CD4-positive, alpha-beta T cell treated with Interleukin-12 subunit alpha and Interleukin-12 subunit beta, for 1 hour (primary cell): ENCODE measurements around the gene GPX5.
"Not testable (repeated sequence)": the region's sequence is repeated elsewhere in the genome, so short reads cannot be mapped to it uniquely, and the experiment has no call there.

Experiments
- DNase-seq: peaks from one replicate; pipeline ENCODE4 v3.0.0-alpha.2; 2020

GPX5 gene

GRCh38 chr6:28515676-28516075 lies 10.0 kb upstream of the GPX5 start, which contains the start of gene GPX6:
TSS of gene GPX6 (minus strand) at chr6:28515793. CDS start at chr6:28515743, 50 bp downstream.
- DNase-seq, result no peak

DNA sequence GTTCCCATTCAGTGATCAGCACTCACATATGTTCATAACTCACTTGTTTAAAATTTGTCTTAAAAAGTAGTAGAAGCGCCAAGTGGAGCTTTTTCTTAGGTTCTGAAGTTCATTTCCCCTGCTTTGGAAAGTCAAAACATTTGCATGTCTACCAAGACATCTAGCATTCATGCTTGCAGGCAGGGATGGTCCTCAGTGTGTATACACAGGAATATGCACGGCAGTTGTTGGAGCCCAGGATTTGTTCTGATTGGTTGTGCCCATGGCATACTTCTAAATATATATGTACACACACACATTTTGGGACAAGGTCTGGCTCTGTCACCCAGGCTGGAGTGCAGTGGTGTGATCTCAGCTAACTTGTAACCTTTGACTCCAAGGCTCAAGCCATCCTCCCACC lies 7.7 kb upstream of the GPX5 start:
- DNase-seq, result no peak

- DNase-seq, result no peak
Observed at GRCh38 chr6:28522594-28523240, 3.0 kb upstream of the GPX5 start.

DNA sequence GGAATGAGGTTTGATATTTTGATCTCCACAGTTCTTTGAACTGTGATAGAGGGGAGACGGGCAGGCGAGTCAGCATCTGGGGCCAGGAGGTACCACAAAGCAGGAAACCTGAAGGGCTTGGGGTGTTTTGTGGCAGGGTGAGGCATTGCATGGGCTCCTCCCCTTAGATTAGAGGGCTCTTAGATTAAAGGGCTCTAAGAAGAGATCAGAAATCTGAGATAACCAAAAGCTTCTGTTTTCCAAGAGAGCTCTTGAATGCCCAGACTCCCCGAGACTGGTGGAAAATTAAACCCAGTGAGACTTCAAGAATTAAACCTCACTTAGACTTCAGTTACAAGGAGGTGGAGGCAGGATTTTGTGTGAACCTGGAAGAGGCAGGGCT lies 2.4 kb upstream of the GPX5 start:
- DNase-seq, result peak; percentile 47

DNA sequence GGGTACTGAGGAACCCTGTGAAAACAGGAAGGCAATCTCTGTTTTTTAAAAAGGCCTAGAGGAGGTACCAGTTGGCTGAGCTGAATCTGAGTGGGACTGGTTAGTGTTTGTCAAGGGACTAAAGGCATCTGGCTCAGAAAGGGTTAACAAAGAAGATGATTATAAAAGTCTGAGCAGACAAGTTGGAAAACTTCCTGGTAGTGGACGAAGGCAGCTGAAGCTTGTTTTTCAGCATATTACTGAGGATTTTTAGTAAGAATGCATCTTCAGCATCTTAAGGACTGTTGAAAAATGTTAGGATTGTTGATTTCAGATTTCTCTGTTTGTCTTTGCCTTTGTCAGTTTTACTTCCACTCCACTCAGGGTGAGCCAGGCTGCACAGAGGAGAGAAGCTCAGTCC lies 5.1 kb downstream of the GPX5 start:
- DNase-seq, result no peak

DNA sequence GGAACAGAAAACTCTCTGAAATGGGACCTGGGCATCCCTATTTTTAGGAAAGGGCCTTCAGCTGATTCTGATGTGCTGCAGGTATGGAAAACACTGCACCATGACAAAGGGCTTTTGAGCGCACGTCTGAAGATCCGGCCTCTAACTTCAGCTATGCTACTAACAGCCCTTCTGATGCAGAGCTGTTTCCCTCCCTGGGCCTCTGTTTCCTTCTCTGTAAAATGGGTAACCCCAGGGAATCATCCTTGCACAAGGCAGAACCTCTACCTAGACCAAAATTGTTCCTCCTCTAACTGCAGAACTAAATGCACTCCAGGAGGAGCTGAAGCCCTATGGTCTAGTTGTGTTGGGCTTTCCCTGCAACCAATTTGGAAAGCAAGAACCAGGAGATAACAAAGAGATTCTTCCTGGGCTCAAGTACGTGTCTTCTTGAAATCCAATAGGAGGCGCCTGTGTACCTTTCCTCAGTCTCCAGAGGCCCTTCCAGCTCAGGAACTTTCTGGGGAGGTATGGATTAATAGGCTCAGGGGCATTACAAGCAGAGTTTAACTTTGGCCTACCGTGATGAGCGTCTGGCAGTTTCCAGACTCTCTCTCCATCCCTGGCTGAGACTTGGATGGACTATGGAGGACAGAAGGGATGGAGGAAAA lies 5.9 kb downstream of the GPX5 start:
- DNase-seq, result no peak

GRCh38 chr6:28534306-28534705 lies 8.6 kb downstream of the GPX5 start:
- no peak for DNase-seq

DNA sequence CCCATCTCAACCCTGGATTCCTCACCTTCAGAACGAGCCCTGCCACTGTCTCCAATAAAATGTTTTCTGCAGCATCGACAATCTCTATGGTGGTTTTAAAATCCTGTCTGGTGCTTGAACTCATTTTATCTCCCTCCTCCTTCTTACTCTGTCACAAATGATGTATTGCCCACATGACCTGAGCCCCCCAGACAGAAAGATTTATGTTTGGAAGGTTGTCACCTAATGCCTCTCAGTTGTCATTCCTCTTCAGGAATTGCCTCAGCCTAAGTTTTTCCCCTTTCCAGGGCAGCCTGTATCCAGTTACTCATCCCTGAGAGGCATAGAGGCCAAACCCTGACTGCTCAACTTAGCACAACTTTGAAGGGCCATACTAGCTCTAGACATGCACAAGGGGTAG lies 9.2 kb downstream of the GPX5 start:
- no peak for DNase-seq

GRCh38 chr6:28537065-28537464 lies 11.4 kb downstream of the GPX5 start:
- peak; percentile 10 for DNase-seq

GRCh38 chr6:28537509-28538140 lies 11.9 kb downstream of the GPX5 start:
- DNase-seq, result peak; percentile 45

DNA sequence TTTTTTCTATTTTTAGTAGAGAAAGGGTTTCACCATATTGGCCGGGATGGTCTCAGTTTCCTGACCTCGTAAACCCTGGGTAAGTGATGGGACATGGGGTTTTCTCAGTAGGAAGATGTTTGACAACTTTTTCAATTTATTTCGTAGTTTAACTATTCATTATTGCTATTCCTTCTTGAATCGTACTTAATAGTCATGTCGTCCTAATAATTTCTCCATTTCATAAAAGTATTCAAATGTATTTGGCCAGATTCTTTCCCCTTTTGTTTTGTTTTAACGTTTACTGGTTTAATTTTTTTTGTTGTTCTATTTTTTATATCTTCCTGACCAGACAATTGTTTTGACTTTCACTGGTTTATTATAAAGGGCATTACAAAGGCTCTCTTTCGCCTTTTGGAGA lies 16.3 kb downstream of the GPX5 start:
- no peak for DNase-seq

GRCh38 chr6:28542440-28543296 lies 17.0 kb downstream of the GPX5 start:
- DNase-seq, result peak; percentile 66

GRCh38 chr6:28543651-28544610 lies 18.2 kb downstream of the GPX5 start:
- DNase-seq, result peak; percentile 13

GRCh38 chr6:28545955-28546354 lies 20.3 kb downstream of the GPX5 start:
- no peak for DNase-seq

- not testable (repeated sequence) for DNase-seq
Observed at GRCh38 chr6:28547003-28547402, 21.3 kb downstream of the GPX5 start.

DNA sequence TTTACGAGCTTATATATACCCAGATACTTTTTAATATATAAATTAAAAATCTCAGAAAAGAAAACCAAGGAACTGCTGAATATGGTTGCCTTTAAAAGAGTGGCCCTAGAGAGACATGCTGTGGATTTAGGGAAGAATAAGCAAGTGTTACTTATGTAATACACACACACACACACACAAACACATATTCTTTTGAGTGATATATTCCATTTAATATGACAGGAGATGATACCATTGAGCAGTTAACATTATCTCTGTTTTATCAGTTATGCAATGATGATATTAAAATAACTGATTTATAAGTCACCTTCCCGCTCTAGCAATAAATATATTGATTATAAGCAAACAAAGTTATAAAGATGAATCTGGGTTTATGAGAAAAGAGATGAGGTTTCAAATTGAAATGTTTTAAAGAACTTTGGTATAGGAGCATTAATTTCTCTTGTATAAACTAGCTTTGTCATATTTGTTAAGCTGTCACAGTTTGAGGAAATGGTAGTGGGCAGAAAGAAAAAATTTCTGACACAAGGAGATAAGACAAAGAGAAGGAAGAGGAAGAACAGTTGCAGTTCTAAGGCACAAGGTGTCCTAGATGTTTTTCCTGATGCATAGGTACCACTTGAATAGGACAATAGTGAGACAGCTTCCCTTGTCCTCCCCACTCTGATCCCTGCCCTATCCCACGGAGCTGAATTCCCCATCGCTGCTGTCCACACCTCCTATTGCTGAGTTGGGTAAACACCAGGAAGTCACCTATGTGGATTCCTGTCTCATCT lies 26.4 kb downstream of the GPX5 start:
- no peak for DNase-seq

DNA sequence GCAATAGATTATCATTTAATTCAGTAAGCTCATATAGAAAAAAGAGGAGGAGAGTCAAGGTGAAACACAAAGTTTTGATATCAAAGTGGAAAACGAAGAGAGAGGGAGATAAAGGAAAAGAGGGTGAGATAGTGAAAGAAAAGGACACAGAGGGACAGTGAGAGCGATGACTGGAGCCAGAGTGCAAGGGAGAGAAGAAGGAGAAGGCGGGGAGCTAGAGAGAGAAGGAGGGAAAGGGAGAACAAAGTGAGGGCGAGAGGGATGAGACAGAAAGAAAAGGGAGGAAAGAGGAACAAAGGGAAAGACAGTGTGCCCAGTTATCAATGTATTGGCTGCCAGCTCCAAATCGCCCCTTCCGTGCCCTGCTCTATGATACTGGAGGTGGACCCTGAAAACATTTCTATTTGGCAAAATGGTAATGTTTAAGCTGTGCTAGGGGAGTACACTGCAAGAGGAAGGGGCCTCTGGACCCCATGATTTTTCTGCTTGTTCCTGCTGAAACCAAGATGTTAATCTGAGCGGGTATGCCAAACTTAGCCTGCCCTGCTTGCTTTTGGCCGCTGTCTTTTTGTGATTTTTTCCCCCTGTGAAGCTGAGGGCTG lies 27.8 kb downstream of the GPX5 start:
- DNase-seq, result no peak

GRCh38 chr6:28553986-28554881 lies 28.6 kb downstream of the GPX5 start:
- DNase-seq, result no peak

- no peak for DNase-seq
Observed at GRCh38 chr6:28555136-28555535, 29.5 kb downstream of the GPX5 start.

- no peak for DNase-seq
Observed at GRCh38 chr6:28558629-28559028, 32.9 kb downstream of the GPX5 start.
